GM12878 (cell line): ENCODE data around the gene SNAP29. TPM values are rescaled to one million over a fixed set of nuclear protein-coding genes. Genes with fewer than 3 reads are reported as not detected.

Experiments
- ATAC-seq: fragments of 200-7000 bp; cut with Tn5 transposase; 3 replicates; pipeline ENCODE4 v1.9.1; 2020; ENCODE audit warnings: mild to moderate bottlenecking, moderate library complexity
- BruUV-seq: library from RNA; stranded (reverse); fragments of 400-500 nt; replicated peaks from 2 replicates; lab custom pipeline; 2021; lab: Mats Ljungman, UMichigan
- CTCF ChIA-PET: fragments of 300-600 bp; sonication (Branson Sonifier 250); formaldehyde crosslinking; extraction: SDS; loops from one replicate; lab custom pipeline; 2021; ENCODE audit warnings: inconsistent platforms; lab: Yijun Ruan, JAX
- POLR2A ChIA-PET: fragments of 350-600 bp; formaldehyde crosslinking; extraction: SDS; loops from one replicate; lab custom pipeline; 2021; ENCODE audit warnings: inconsistent platforms; lab: Charles Lee
- RAD21 ChIA-PET: fragments of 300-600 bp; sonication (Branson Sonifier 250); formaldehyde crosslinking; loops from one replicate; lab custom pipeline; 2023; ENCODE audit warnings: antibody characterized with exemption; ENCODE audit not compliant: unreplicated experiment; lab: Charles Lee
- SMC1A ChIA-PET: fragments of 300-600 bp; sonication (Branson Sonifier 250); formaldehyde crosslinking; loops from one replicate; lab custom pipeline; 2023; ENCODE audit not compliant: unreplicated experiment, uncharacterized antibody; lab: Charles Lee
- DNase-seq: peaks from one replicate; pipeline ENCODE4 v3.0.0-alpha.2; 2011; ENCODE audit warnings: low read depth, low spot score
- FAIRE-seq: peaks from 3 replicates; lab custom pipeline; 2011; peaks lifted over from hg19 to GRCh38; lab: Jason Lieb, UNC
- H2AFZ ChIP-seq: 2 replicates; pipeline ENCODE4 v1.6.0; 2011; ENCODE audit warnings: low read depth, low read length, control low read depth; ENCODE audit not compliant: control insufficient read depth
- H3K27ac ChIP-seq: 2 replicates; pipeline ENCODE4 v1.5.1; 2011; ENCODE audit warnings: control low read depth; ENCODE audit not compliant: control insufficient read depth, insufficient read depth
- H3K27me3 ChIP-seq, 2 experiments: replicated peaks in 1 of 2; 2 replicates each; pipeline versions ENCODE4 v1.6.0 to v1.6.1; 2011; ENCODE audit warnings: low read length in 1 of 2; ENCODE audit not compliant: control insufficient read depth in 2 of 2, insufficient read depth in 2 of 2
- H3K36me3 ChIP-seq, 2 experiments: 2 replicates each; pipeline ENCODE4 v1.5.1; 2011; ENCODE audit warnings: low read length in 1 of 2; ENCODE audit not compliant: control insufficient read depth in 2 of 2, insufficient read depth in 2 of 2
- H3K4me1 ChIP-seq: 2 replicates; pipeline ENCODE4 v1.6.1; 2011; ENCODE audit warnings: mild to moderate bottlenecking, low read length, moderate library complexity, mixed read lengths; ENCODE audit not compliant: control insufficient read depth, insufficient read depth
- H3K4me2 ChIP-seq: 2 replicates; pipeline ENCODE4 v1.6.0; 2011; ENCODE audit warnings: control low read depth; ENCODE audit not compliant: control insufficient read depth, insufficient read depth
- H3K4me3 ChIP-seq: fragments of 200-600 bp; sonication (generic); 2 replicates; pipeline ENCODE4 v1.5.1; 2016
- H3K79me2 ChIP-seq: 2 replicates; pipeline ENCODE4 v1.6.0; 2011; ENCODE audit warnings: low read length; ENCODE audit not compliant: control insufficient read depth, insufficient read depth
- H3K9ac ChIP-seq: 2 replicates; pipeline ENCODE4 v1.8.0; 2011; ENCODE audit warnings: low read length, control low read depth, mixed read lengths; ENCODE audit not compliant: control insufficient read depth, insufficient read depth
- H3K9me3 ChIP-seq: replicated peaks from 3 replicates; pipeline ENCODE4 v1.5.1; 2011; ENCODE audit warnings: mild to moderate bottlenecking, low read length; ENCODE audit not compliant: control insufficient read depth, insufficient read depth
- H4K20me1 ChIP-seq: 2 replicates; pipeline ENCODE4 v1.6.0; 2011; ENCODE audit not compliant: control insufficient read depth, insufficient read depth
- BMI1 ChIP-seq: fragments of 450-650 bp; IDR thresholded peaks from 2 replicates; pipeline ENCODE4 v1.6.1; 2016; ENCODE audit warnings: mild to moderate bottlenecking, moderate library complexity, borderline replicate concordance
- CHD1 ChIP-seq: IDR thresholded peaks from 2 replicates; pipeline ENCODE4 v1.6.1; 2012; ENCODE audit warnings: low read depth, low read length, improper control_type of control experiment
- FOXK2 ChIP-seq: fragments of 450-650 bp; IDR thresholded peaks from 2 replicates; pipeline ENCODE4 v1.6.1; 2017; ENCODE audit warnings: mild to moderate bottlenecking, moderate library complexity
- HCFC1 ChIP-seq: fragments of 150-350 bp; IDR thresholded peaks from 2 replicates; pipeline ENCODE4 v1.6.1; 2014; ENCODE audit warnings: low read length
- MTA2 ChIP-seq: fragments of 450-650 bp; IDR thresholded peaks from 2 replicates; pipeline ENCODE4 v1.6.1; 2016; ENCODE audit warnings: low read depth, mild to moderate bottlenecking, moderate library complexity
- RUNX3 ChIP-seq: IDR thresholded peaks from 2 replicates; pipeline ENCODE4 v1.6.1; 2012; ENCODE audit warnings: low read length, inconsistent platforms
- SPI1 ChIP-seq: IDR thresholded peaks from 2 replicates; pipeline ENCODE4 v1.6.1; 2011; ENCODE audit warnings: low read depth, mild to moderate bottlenecking, low read length, moderate library complexity, borderline replicate concordance; ENCODE audit not compliant: insufficient read depth
- SUPT20H ChIP-seq: IDR thresholded peaks from 2 replicates; pipeline ENCODE4 v1.6.1; 2011; ENCODE audit warnings: low read depth, mild to moderate bottlenecking, low read length, moderate library complexity, borderline replicate concordance; ENCODE audit not compliant: control insufficient read depth
- TCF3 ChIP-seq: IDR thresholded peaks from 2 replicates; pipeline ENCODE4 v1.6.1; 2012; ENCODE audit warnings: low read depth, mild to moderate bottlenecking, low read length, borderline replicate concordance; ENCODE audit not compliant: insufficient read depth
- ZNF207 ChIP-seq: fragments of 450-650 bp; IDR thresholded peaks from 2 replicates; pipeline ENCODE4 v1.6.1; 2014; ENCODE audit warnings: antibody characterized with exemption, mild to moderate bottlenecking, borderline replicate concordance
- WGBS: methylation state at CpG from one replicate; pipeline ENCODE4 v1.1.6; 2016; ENCODE audit warnings: low lambda C conversion rate; ENCODE audit not compliant: insufficient replicate concordance, insufficient coverage; ENCODE audit errors: missing lambda C conversion rate; 5-methylcytosine and 5-hydroxymethylcytosine counted together
- in situ Hi-C: fragments of 300-500 bp; cut with MboI; formaldehyde crosslinking; loops from 9 replicates; pipeline ENCODE4 v1.14.3; 2018; ENCODE audit warnings: mixed read lengths
- intact Hi-C: fragments of 100-400 bp; cut with micrococcal nuclease; formaldehyde crosslinking; loops from one replicate; pipeline ENCODE4 v1.14.2; 2022; ENCODE audit not compliant: unreplicated experiment
- polyA plus RNA-seq, 11 experiments: library from polyadenylated mRNA; depleted of rRNA in 4 of 11; unstranded in 6 of 11; stranded (reverse) in 5 of 11; fragments of >200 nt; fragmentation: Nextera tagmentation in 4 of 11; fragmentation: Illumina TruSeq in 1 of 11; extraction: Ambion mirVana in 4 of 11; extraction: Trizol in 1 of 11; gene quantifications; 1 replicate in 1 of 11; 2 replicates in 10 of 11; pipeline versions ENCODE4 v1.2.1 to v1.2.3, GENCODE V29; 2011 to 2016; ENCODE audit warnings: inconsistent platforms in 2 of 11, missing spikeins in 2 of 11, low read depth in 1 of 11
- total RNA-seq, 4 experiments: library from RNA; depleted of rRNA in 3 of 4; stranded (reverse); fragments of >200 nt in 3 of 4; fragmentation: Illumina TruSeq in 1 of 4; extraction: Trizol in 1 of 4; gene quantifications; 2 replicates each; pipeline versions ENCODE4 v1.2.1 to v1.2.3, GENCODE V29; 2013 to 2021
- TF ChIP-seq, protein P1 (sequence below): fragments of 450-650 bp; formaldehyde crosslinking; IDR thresholded peaks from 2 replicates; pipeline ENCODE4 v1.4.0; 2022; ENCODE audit warnings: mild to moderate bottlenecking, moderate library complexity

The SNAP29 gene
- total and polyA plus RNA-seq, 10 of the 15 experiments (the other 5 are each of a cell fraction or from before 2014, with no cell fraction given): 4.7 to 45.7 (median 27.9) TPM

GRCh38 chr22:20859615-20860014, 808 bp downstream of the SNAP29 start:
- ATAC-seq (no peak), DNase-seq (no peak), FAIRE-seq (no peak)
- Histone ChIP-seq H3K9me3 (no peaks in the 10 kb centered on the region), H3K9ac (peak overlapping the region; percentile 90), H4K20me1 (no peaks in the 10 kb centered on the region), H3K4me3 (peak overlapping the region; percentile 99), H3K4me1 (peaks cover 6% of the 10 kb centered on the region), H2AFZ (peak overlapping the region; percentile 96), H3K27ac (peak overlapping the region; percentile 74), H3K36me3 (peaks cover 0 to 2% of the 10 kb centered on the region in 2 experiments; a peak in 2 of 4 replicates), H3K4me2 (peak overlapping the region; percentile 73), H3K27me3 (no peaks in the 10 kb centered on the region), H3K79me2 (peaks cover 39% of the 10 kb centered on the region)
- WGBS: 43% methylated on average over 8 of the region's 8 CpGs
- TF ChIP-seq SUPT20H (no peak), FOXK2 (no peak), ZNF207 (no peak), MTA2 (no peak), TCF3 (no peak), CHD1 (no peak), HCFC1 (no peak), BMI1 (no peak), RUNX3 (no peak), SPI1 (no peak)
- TF ChIP-seq, protein P1, sequence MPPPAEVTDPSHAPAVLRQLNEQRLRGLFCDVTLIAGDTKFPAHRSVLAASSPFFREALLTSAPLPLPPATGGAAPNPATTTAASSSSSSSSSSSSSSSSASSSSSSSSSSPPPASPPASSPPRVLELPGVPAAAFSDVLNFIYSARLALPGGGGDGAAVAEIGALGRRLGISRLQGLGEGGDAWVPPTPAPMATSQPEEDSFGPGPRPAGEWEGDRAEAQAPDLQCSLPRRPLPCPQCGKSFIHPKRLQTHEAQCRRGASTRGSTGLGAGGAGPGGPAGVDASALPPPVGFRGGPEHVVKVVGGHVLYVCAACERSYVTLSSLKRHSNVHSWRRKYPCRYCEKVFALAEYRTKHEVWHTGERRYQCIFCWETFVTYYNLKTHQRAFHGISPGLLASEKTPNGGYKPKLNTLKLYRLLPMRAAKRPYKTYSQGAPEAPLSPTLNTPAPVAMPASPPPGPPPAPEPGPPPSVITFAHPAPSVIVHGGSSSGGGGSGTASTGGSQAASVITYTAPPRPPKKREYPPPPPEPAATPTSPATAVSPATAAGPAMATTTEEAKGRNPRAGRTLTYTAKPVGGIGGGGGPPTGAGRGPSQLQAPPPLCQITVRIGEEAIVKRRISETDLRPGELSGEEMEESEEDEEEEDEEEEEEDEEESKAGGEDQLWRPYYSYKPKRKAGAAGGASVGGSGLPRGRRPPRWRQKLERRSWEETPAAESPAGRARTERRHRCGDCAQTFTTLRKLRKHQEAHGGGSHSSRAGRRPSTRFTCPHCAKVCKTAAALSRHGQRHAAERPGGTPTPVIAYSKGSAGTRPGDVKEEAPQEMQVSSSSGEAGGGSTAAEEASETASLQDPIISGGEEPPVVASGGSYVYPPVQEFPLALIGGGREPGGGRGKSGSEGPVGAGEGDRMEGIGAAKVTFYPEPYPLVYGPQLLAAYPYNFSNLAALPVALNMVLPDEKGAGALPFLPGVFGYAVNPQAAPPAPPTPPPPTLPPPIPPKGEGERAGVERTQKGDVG (CRISPR knock-in tag): no peak
- intact Hi-C loops (no loop called here), in situ Hi-C loops (loop anchor here (10.0 kb wide), 1 partner anchor 55 kb away; the partner anchor contains the start of gene CRKL)
- CTCF ChIA-PET: interaction anchor here (0.7 to 1.2 kb wide), 2 partner anchors 62 to 122 kb away, joined by 3 read pairs; partner anchors contain the start of gene LZTR1
- TSS peak; percentile 82 for BruUV-seq
- POLR2A ChIA-PET: interaction anchor here (0.5 kb wide), 2 partner anchors 21 to 903 kb away, joined by 3 to 5 read pairs; no protein-coding TSS in a partner anchor
- RAD21 ChIA-PET: interaction anchor here (1.0 kb wide), 1 partner anchor 69 kb away, joined by 3 read pairs; no protein-coding TSS in a partner anchor
- SMC1A ChIA-PET: interaction anchor here (1.1 kb wide), 1 partner anchor 8 kb away, joined by 4 read pairs; no protein-coding TSS in a partner anchor
